Esophagus squamous epithelium (tissue), 5 donors: Measurements from ENCODE around the gene NRXN3. TPM values are rescaled to one million over a fixed set of nuclear protein-coding genes. Genes with fewer than 3 reads are reported as not detected.

ENCODE experiments used
- DNase-seq: peaks from one replicate; lab custom pipeline; 2025; lab: John Stamatoyannopoulos, UW
- H3K27ac ChIP-seq, 4 donors: fragments of 200-600 bp; sonication (generic); one replicate each; pipeline ENCODE4 v1.5.1; 2016 to 2019; ENCODE audit warnings: mild to moderate bottlenecking in 1 of 4
- H3K27me3 ChIP-seq, 4 donors: fragments of 200-600 bp; sonication (generic); 1 replicate in 3 of 4; 2 replicates in 1 of 4; pipeline versions ENCODE4 v1.5.1 to v1.6.0; 2017 to 2021; ENCODE audit warnings: antibody characterized with exemption in 1 of 4
- H3K36me3 ChIP-seq, 3 donors: fragments of 200-600 bp; sonication (generic); one replicate each; pipeline ENCODE4 v1.5.1; 2016 to 2019
- H3K4me1 ChIP-seq, 3 donors: fragments of 200-600 bp; sonication (generic); one replicate each; pipeline ENCODE4 v1.5.1; 2017 to 2019
- H3K4me3 ChIP-seq, 4 donors: fragments of 200-600 bp; sonication (generic); 1 replicate in 3 of 4; 2 replicates in 1 of 4; pipeline ENCODE4 v1.5.1; 2016 to 2019; ENCODE audit warnings: mild to moderate bottlenecking in 2 of 4, moderate library complexity in 1 of 4
- H3K9me3 ChIP-seq, 3 donors: fragments of 200-600 bp; sonication (generic); one replicate each; pipeline ENCODE4 v1.5.1; 2016 to 2019
- CTCF ChIP-seq, 6 experiments: fragments of 450-650 bp in 4 of 6; fragments of 200-600 bp in 2 of 6; sonication (generic) in 2 of 6; IDR thresholded peaks; one replicate each; pipeline ENCODE4 v1.5.1; 2016 to 2019; ENCODE audit warnings: antibody characterized with exemption in 6 of 6, mild to moderate bottlenecking in 4 of 6, moderate library complexity in 4 of 6
- POLR2A ChIP-seq, 4 donors: fragments of 450-650 bp; IDR thresholded peaks; one replicate each; pipeline ENCODE4 v1.6.1; 2017; ENCODE audit warnings: antibody characterized with exemption in 4 of 4, mild to moderate bottlenecking in 4 of 4, moderate library complexity in 3 of 4
- WGBS, 2 donors: methylation state at CpG; one replicate each; pipeline ENCODE4 v1.1.5; 2018; 5-methylcytosine and 5-hydroxymethylcytosine counted together
- intact Hi-C: fragments of 100-400 bp; cut with DNase I; formaldehyde crosslinking; loops from one replicate; pipeline ENCODE4 v1.15.0; 2022
- total RNA-seq, 4 donors: library from RNA; depleted of rRNA; stranded (reverse); fragments of >200 nt; gene quantifications; one replicate each; pipeline ENCODE4 v1.1.0, GENCODE V29; 2016
- donor health status: DM: yes; HTN: yes; CAD: no.

Gene NRXN3
- total RNA-seq, 4 donors from 2014 or later: 0.30 to 15.8 (median 1.5) TPM

DNA sequence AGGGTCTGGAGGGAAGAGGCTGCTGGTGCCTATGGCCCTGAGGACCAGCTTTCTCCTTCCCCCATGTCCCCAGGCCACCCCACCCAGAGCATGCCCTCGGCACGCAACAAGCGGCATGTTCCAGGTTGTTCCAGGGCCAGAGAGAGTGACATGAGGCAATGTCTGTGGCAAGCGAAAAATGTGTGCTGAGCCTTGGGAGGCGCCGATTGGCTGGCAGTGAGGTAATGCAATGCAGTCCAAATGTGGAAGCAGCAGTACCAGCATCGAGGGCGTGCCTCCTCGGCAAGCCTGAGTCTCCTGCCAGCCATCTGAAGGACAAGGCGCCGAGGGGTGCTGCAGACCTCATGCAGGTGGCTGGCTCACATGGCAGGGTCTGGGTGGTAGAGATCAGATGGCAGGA lies 423.8 kb downstream of the NRXN3 start:
- no peak for DNase-seq
- Histone ChIP-seq H3K36me3 (no peaks in the 10 kb centered on the region), H3K27ac (no peak overlapping the region), H3K4me3 (no peak overlapping the region), H3K4me1 (no peaks in the 10 kb centered on the region), H3K9me3 (no peaks in the 10 kb centered on the region), H3K27me3 (no peaks in the 10 kb centered on the region)
- no peak for TF ChIP-seq CTCF (IDR thresholded peaks at IDR 0.05)
- TF ChIP-seq POLR2A (IDR thresholded peaks at IDR 0.05): no peak
- WGBS, 2 donors: 72 to 83% methylated on average over 5 to 9 of the region's 11 CpGs
- intact Hi-C loops: no loop called here

DNA sequence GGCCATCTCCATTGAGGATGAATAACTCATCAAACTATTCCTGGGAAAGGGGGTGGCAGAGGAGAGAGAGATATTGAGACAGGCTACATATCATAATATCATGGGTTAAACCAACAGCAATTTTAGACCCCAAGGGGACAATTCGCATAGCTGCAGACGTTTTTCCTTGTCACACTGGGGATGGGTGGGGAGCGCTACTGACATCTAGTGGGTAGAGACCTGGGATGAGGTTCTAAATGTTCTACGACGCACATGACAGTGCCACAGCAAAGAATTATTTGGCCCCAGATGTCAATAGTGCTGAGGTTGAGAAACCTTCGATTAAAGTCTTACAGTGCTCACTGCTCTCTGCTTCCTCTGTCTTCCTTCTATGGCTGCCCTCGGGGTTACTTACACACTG lies 425.6 kb downstream of the NRXN3 start:
- TF ChIP-seq POLR2A (IDR thresholded peaks at IDR 0.05) (no peak), CTCF (IDR thresholded peaks at IDR 0.05) (no peak)
- no peaks in the 10 kb centered on the region for H3K4me1 ChIP-seq
- intact Hi-C loops: no loop called here

GRCh38 chr14:78598046-78598920 lies 428.1 kb downstream of the NRXN3 start:
- Histone ChIP-seq H3K27ac (no peak overlapping the region), H3K9me3 (no peaks in the 10 kb centered on the region), H3K36me3 (no peaks in the 10 kb centered on the region), H3K4me1 (no peaks in the 10 kb centered on the region), H3K4me3 (no peak overlapping the region), H3K27me3 (no peaks in the 10 kb centered on the region)
- intact Hi-C loops: no loop called here
- no peak for DNase-seq
- TF ChIP-seq CTCF (IDR thresholded peaks at IDR 0.05) (peak; percentile 52 to 79 (median 65)), POLR2A (IDR thresholded peaks at IDR 0.05) (no peak)
- 54 to 56% methylated on average over 11 to 13 of the region's 13 CpGs for WGBS, 2 donors

More for the DNA sequence above, 425.6 kb downstream of the NRXN3 start:
- no peak overlapping the region for H3K27ac ChIP-seq
- DNase-seq: no peak
- H3K4me3 ChIP-seq: no peak overlapping the region
- H3K9me3 ChIP-seq: no peaks in the 10 kb centered on the region
- H3K36me3 ChIP-seq: no peaks in the 10 kb centered on the region
- WGBS, 2 donors: 52 to 53% methylated on average over 7 of the region's 7 CpGs
- no peaks in the 10 kb centered on the region for H3K27me3 ChIP-seq

DNA sequence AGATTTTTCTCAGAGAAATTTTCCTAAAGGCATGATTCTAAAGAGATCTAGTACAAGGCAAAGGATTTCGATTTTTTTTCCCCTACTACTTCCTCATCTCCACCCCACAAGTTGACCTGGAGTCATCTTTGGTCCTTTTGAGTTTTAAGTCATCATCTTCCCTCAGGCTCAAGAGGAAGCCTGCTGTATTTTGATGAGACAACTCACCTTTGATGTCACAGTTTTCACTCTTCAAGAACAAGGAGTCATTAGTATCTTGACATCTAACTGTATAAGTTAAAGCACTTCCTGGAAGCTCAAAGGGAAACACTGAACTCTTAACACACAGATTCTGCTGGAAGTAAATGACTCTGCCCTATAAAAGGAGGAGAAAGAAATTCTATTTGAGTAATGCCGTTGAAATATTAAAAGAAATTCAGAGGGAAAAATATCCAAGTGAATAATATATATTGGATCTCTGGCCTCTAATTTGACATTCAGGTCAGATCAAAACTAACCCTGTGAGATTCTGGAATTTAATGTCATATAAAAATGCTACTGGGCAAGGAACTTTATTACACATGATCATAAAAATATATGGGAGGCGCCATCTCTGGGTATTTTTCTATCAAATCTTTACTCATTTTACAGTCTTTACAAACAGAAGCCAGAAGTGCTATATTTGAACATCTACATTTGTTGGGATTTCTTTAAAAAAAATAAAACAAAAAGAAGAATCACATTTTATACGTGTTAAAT lies 435.0 kb downstream of the NRXN3 start:
- DNase-seq: no peak
- Histone ChIP-seq H3K27me3 (no peaks in the 10 kb centered on the region), H3K27ac (no peak overlapping the region), H3K36me3 (no peaks in the 10 kb centered on the region), H3K9me3 (no peaks in the 10 kb centered on the region), H3K4me1 (no peaks in the 10 kb centered on the region), H3K4me3 (no peak overlapping the region)
- WGBS, 2 donors: 62 to 67% methylated on average over 4 of the region's 4 CpGs
- no peak for TF ChIP-seq CTCF (IDR thresholded peaks at IDR 0.05)
- TF ChIP-seq POLR2A (IDR thresholded peaks at IDR 0.05): no peak
- intact Hi-C loops: no loop called here
